Measurements from ENCODE around the gene TMEM225B. TPM values are rescaled to one million over a fixed set of nuclear protein-coding genes. Genes with fewer than 3 reads are reported as not detected.

TMEM225B gene
- total and polyA plus RNA-seq, 10 donors = 0.43 to 1.6 (median 1.0) TPM; not detected in 2

- Histone ChIP-seq H3K27ac (peak overlapping the region in 6 of 8 donors; percentile 24 to 80 (median 66)), H3K27me3 (replicated peaks in 1 of 7) (no peaks in the 10 kb centered on the region), H3K9me3 (no peaks in the 10 kb centered on the region), H3K4me3 (peak overlapping the region in 1 of 8 donors; percentile 30), H3K36me3 (peaks cover 6 to 100% (median 100%) of the 10 kb centered on the region in 6 donors), H3K4me1 (peaks cover 4 to 66% (median 21%) of the 10 kb centered on the region in 6 donors)
- WGBS, 5 donors = 70 to 81% (median 80%) methylated on average over 8 to 9 of the region's 9 CpGs
- intact Hi-C loops (cut with DNase I; ENCODE audit: low total_unique reads) = no loop called here
- DNase-seq = no peak
- no peak for TF ChIP-seq CTCF (IDR thresholded peaks at IDR 0.05 in 8 of 11, conservative IDR thresholded peaks at IDR 0.05 in 3 of 11)
- no peak for TF ChIP-seq POLR2AphosphoS5 (IDR thresholded peaks at IDR 0.05)
- TF ChIP-seq POLR2A (IDR thresholded peaks at IDR 0.05) = no peak
These were observed 25.8 kb downstream of the TMEM225B start for GRCh38 chr7:99623702-99624447.

- no peaks in the 10 kb centered on the region for H3K27me3 ChIP-seq (replicated peaks in 1 of 7)
- DNase-seq = peak; percentile 83
- peaks cover 4 to 60% (median 19%) of the 10 kb centered on the region in 6 donors for H3K4me1 ChIP-seq
- no peaks in the 10 kb centered on the region for H3K9me3 ChIP-seq
- peak overlapping the region in 1 of 8 donors; percentile 30 for H3K4me3 ChIP-seq
- TF ChIP-seq POLR2A (IDR thresholded peaks at IDR 0.05) = no peak
- TF ChIP-seq CTCF (IDR thresholded peaks at IDR 0.05 in 8 of 11, conservative IDR thresholded peaks at IDR 0.05 in 3 of 11) = no peak
- peak; percentile 78 to 83 (median 78) for TF ChIP-seq POLR2AphosphoS5 (IDR thresholded peaks at IDR 0.05)
- intact Hi-C loops (cut with DNase I; ENCODE audit: low total_unique reads) = no loop called here
- peak overlapping the region in 6 of 8 donors; percentile 24 to 80 (median 66) for H3K27ac ChIP-seq
- peaks cover 6 to 100% (median 100%) of the 10 kb centered on the region in 6 donors for H3K36me3 ChIP-seq
- WGBS, 5 donors = 56 to 71% (median 60%) methylated on average over 16 of the region's 16 CpGs
These were observed 26.4 kb downstream of the TMEM225B start for GRCh38 chr7:99624484-99624883.

GRCh38 chr7:99625321-99625720, 27.3 kb downstream of the TMEM225B start:
- Histone ChIP-seq H3K9me3 (no peaks in the 10 kb centered on the region), H3K4me3 (no peak overlapping the region), H3K4me1 (peaks cover 4 to 52% (median 16%) of the 10 kb centered on the region in 6 donors), H3K27ac (peak overlapping the region in 2 of 8 donors; percentile 68 to 80), H3K36me3 (peaks cover 6 to 100% (median 100%) of the 10 kb centered on the region in 6 donors), H3K27me3 (replicated peaks in 1 of 7) (no peaks in the 10 kb centered on the region)
- DNase-seq = no peak
- 75 to 97% (median 85%) methylated on average over 5 of the region's 5 CpGs for WGBS, 5 donors
- no peak for TF ChIP-seq CTCF (IDR thresholded peaks at IDR 0.05 in 8 of 11, conservative IDR thresholded peaks at IDR 0.05 in 3 of 11)
- TF ChIP-seq POLR2AphosphoS5 (IDR thresholded peaks at IDR 0.05) = no peak
- TF ChIP-seq POLR2A (IDR thresholded peaks at IDR 0.05) = no peak
- intact Hi-C loops (cut with DNase I; ENCODE audit: low total_unique reads) = no loop called here

GRCh38 chr7:99625961-99626360, 27.9 kb downstream of the TMEM225B start:
- 91 to 97% (median 96%) methylated on average over 4 of the region's 4 CpGs for WGBS, 5 donors
- H3K27me3 ChIP-seq (replicated peaks in 1 of 7) = no peaks in the 10 kb centered on the region
- peaks cover 4 to 51% (median 16%) of the 10 kb centered on the region in 6 donors for H3K4me1 ChIP-seq
- intact Hi-C loops (cut with DNase I; ENCODE audit: low total_unique reads) = no loop called here
- no peaks in the 10 kb centered on the region for H3K9me3 ChIP-seq
- H3K27ac ChIP-seq = no peak overlapping the region
- H3K4me3 ChIP-seq = no peak overlapping the region
- peaks cover 5 to 100% (median 100%) of the 10 kb centered on the region in 6 donors for H3K36me3 ChIP-seq
- TF ChIP-seq POLR2AphosphoS5 (IDR thresholded peaks at IDR 0.05) (no peak), CTCF (IDR thresholded peaks at IDR 0.05 in 8 of 11, conservative IDR thresholded peaks at IDR 0.05 in 3 of 11) (no peak), POLR2A (IDR thresholded peaks at IDR 0.05) (no peak)
- DNase-seq = no peak

Data from spleen (tissue), 11 donors.